K562 (cell line): Measurements from ENCODE around the gene GTF2A1L. TPM values are rescaled to one million over a fixed set of nuclear protein-coding genes. Genes with fewer than 3 reads are reported as not detected.

ENCODE experiments used
- ATAC-seq: fragments of 200-7000 bp; cut with Tn5 transposase; 3 replicates; pipeline ENCODE4 v1.9.1; 2020; ENCODE audit warnings: moderate library complexity
- BruUV-seq: library from RNA; stranded (reverse); fragments of 400-500 nt; replicated peaks from 2 replicates; lab custom pipeline; 2021; lab: Mats Ljungman, UMichigan
- CTCF ChIA-PET: fragments of 300-600 bp; formaldehyde crosslinking; extraction: SDS; loops from one replicate; lab custom pipeline; 2021; ENCODE audit warnings: low intra/inter-chr PET ratio; lab: Yijun Ruan, JAX
- POLR2A ChIA-PET: fragments of 300-600, 350-650 bp; sonication (Branson Sonifier 250); formaldehyde crosslinking; extraction: SDS; loops from one replicate; lab custom pipeline; 2021; ENCODE audit warnings: antibody characterized with exemption, inconsistent platforms; lab: Yijun Ruan, JAX
- DNase-seq, 4 experiments: peaks; one replicate each; pipeline versions ENCODE4 v3.0.0 to v3.0.0-alpha.2; 2011 to 2018; ENCODE audit warnings: low spot score in 3 of 4, mixed read lengths in 3 of 4; ENCODE audit errors: extremely low read depth in 1 of 4
- FAIRE-seq: peaks from 2 replicates; lab custom pipeline; 2011; peaks lifted over from hg19 to GRCh38; lab: Jason Lieb, UNC
- H2AFZ ChIP-seq: 2 replicates; pipeline ENCODE4 v1.6.0; 2011; ENCODE audit warnings: low read depth, low read length, control low read depth, inconsistent platforms
- H3K27ac ChIP-seq: fragments of 200-600 bp; 3 replicates; pipeline ENCODE4 v1.8.0; 2011; ENCODE audit warnings: low read depth, mild to moderate bottlenecking, control low read depth, inconsistent platforms, low read length, moderate library complexity, mixed read lengths; ENCODE audit errors: extremely low read depth
- H3K27me3 ChIP-seq, 2 experiments: fragments of 300-600 bp in 1 of 2; 2 replicates in 1 of 2; 3 replicates in 1 of 2; pipeline versions ENCODE4 v1.6.0 to v1.8.0; 2011; ENCODE audit warnings: inconsistent platforms in 2 of 2, low read length in 2 of 2, mild to moderate bottlenecking in 1 of 2, mixed read lengths in 1 of 2, moderate library complexity in 1 of 2; ENCODE audit not compliant: control insufficient read depth in 2 of 2, insufficient read depth in 2 of 2
- H3K36me3 ChIP-seq: fragments of 300-600 bp; 3 replicates; pipeline ENCODE4 v1.8.0; 2011; ENCODE audit warnings: mild to moderate bottlenecking, low read length, inconsistent platforms; ENCODE audit not compliant: control insufficient read depth, insufficient read depth
- H3K4me1 ChIP-seq, 2 experiments: fragments of 200-600 bp in 1 of 2; replicated peaks in 1 of 2; 2 replicates in 1 of 2; 3 replicates in 1 of 2; pipeline versions ENCODE4 v1.5.1 to v1.8.0; 2011; ENCODE audit warnings: inconsistent platforms in 2 of 2, low read length in 2 of 2, mild to moderate bottlenecking in 1 of 2, mixed read lengths in 1 of 2, moderate library complexity in 1 of 2; ENCODE audit not compliant: control insufficient read depth in 2 of 2, insufficient read depth in 2 of 2
- H3K4me2 ChIP-seq: 2 replicates; pipeline ENCODE4 v1.6.1; 2011; ENCODE audit warnings: low read length, control low read depth, inconsistent platforms, mixed read lengths; ENCODE audit not compliant: insufficient read depth
- H3K4me3 ChIP-seq: fragments of 200-600 bp; sonication (generic), shearing (Covaris generic); 2 replicates; pipeline ENCODE4 v1.5.1; 2016; ENCODE audit warnings: control low read depth, inconsistent platforms
- H3K79me2 ChIP-seq: fragments of 200-600 bp; 3 replicates; pipeline ENCODE4 v1.8.0; 2011; ENCODE audit warnings: low read length, inconsistent platforms; ENCODE audit not compliant: control insufficient read depth, insufficient read depth
- H3K9ac ChIP-seq, 2 experiments: 2 replicates each; pipeline versions ENCODE4 v1.6.0 to v1.6.1; 2011; ENCODE audit warnings: low read depth in 2 of 2, low read length in 2 of 2, control low read depth in 1 of 2, inconsistent platforms in 1 of 2, mild to moderate bottlenecking in 1 of 2, mixed read lengths in 1 of 2; ENCODE audit not compliant: insufficient read depth in 1 of 2
- H3K9me1 ChIP-seq: one replicate; pipeline ENCODE4 v1.6.0; 2011; ENCODE audit warnings: inconsistent platforms, mild to moderate bottlenecking, low read length, moderate library complexity; ENCODE audit not compliant: control insufficient read depth, insufficient read depth
- H3K9me3 ChIP-seq: replicated peaks from 2 replicates; pipeline ENCODE4 v1.5.1; 2011; ENCODE audit warnings: low read depth, low read length, inconsistent platforms; ENCODE audit not compliant: control insufficient read depth, insufficient read depth
- H4K20me1 ChIP-seq: replicated peaks from 2 replicates; pipeline ENCODE4 v1.6.1; 2011; ENCODE audit warnings: low read length, inconsistent platforms, mixed read lengths; ENCODE audit not compliant: control insufficient read depth, insufficient read depth
- AFF4 ChIP-seq: sonication (generic); formaldehyde crosslinking; IDR thresholded peaks from 2 replicates; pipeline ENCODE4 v1.8.0; 2023; ENCODE audit warnings: mild to moderate bottlenecking, missing genetic modification reagents
- CHD1 ChIP-seq: fragments of 200-600 bp; sonication (generic); IDR thresholded peaks from one replicate; pipeline ENCODE4 v1.6.1; 2012; ENCODE audit warnings: mild to moderate bottlenecking, moderate library complexity, low read length, inconsistent platforms
- CREB5 ChIP-seq: fragments of 250-450 bp; sonication (Bioruptor Pico); IDR thresholded peaks from 2 replicates; pipeline ENCODE4 v1.5.0; 2020; ENCODE audit warnings: mild to moderate bottlenecking
- CTCF ChIP-seq, 3 experiments: IDR thresholded peaks in 2 of 3; conservative IDR thresholded peaks in 1 of 3; 2 replicates each; pipeline ENCODE4 v1.5.1; 2011 to 2012; ENCODE audit warnings: low read length in 3 of 3, mild to moderate bottlenecking in 3 of 3, control low read depth in 2 of 3, improper control_type of control experiment in 1 of 3, inconsistent platforms in 1 of 3, low read depth in 1 of 3, mixed read lengths in 1 of 3, moderate library complexity in 1 of 3; ENCODE audit not compliant: insufficient read depth in 2 of 3
- LCOR ChIP-seq: sonication (generic); formaldehyde crosslinking; IDR thresholded peaks from 2 replicates; pipeline ENCODE4 v1.8.0; 2022; ENCODE audit warnings: mild to moderate bottlenecking, missing genetic modification reagents
- LEF1 ChIP-seq: fragments of 450-650 bp; IDR thresholded peaks from 2 replicates; pipeline ENCODE4 v1.6.1; 2016; ENCODE audit warnings: mild to moderate bottlenecking
- MED1 ChIP-seq: sonication (generic); formaldehyde crosslinking; IDR thresholded peaks from 2 replicates; pipeline ENCODE4 v1.8.1; 2023; ENCODE audit warnings: missing genetic modification reagents, borderline replicate concordance
- NR2C1 ChIP-seq, 2 experiments: fragments of 450-650 bp; IDR thresholded peaks; 2 replicates each; pipeline ENCODE4 v1.6.1; 2017; ENCODE audit warnings: mild to moderate bottlenecking in 2 of 2, antibody characterized with exemption in 1 of 2, inconsistent platforms in 1 of 2, missing compliant biosample characterization in 1 of 2, missing genetic modification characterization in 1 of 2
- NR4A1 ChIP-seq, 2 experiments: fragments of 250-450 bp in 1 of 2; fragments of 450-650 bp in 1 of 2; sonication (Bioruptor Pico) in 1 of 2; IDR thresholded peaks; 2 replicates each; pipeline versions ENCODE4 v1.4.0 to v1.6.1; 2016 to 2020; ENCODE audit warnings: mild to moderate bottlenecking in 2 of 2, missing compliant biosample characterization in 1 of 2, missing genetic modification characterization in 1 of 2, moderate library complexity in 1 of 2
- RAD51 ChIP-seq: fragments of 450-650 bp; IDR thresholded peaks from 2 replicates; pipeline ENCODE4 v1.7.1; 2016; ENCODE audit warnings: low read depth, mild to moderate bottlenecking, borderline replicate concordance
- RBFOX2 ChIP-seq: fragments of 200-400 bp; formaldehyde crosslinking; IDR thresholded peaks from 2 replicates; pipeline ENCODE4 v1.6.1; 2017; ENCODE audit warnings: low read depth, mild to moderate bottlenecking, low read length, moderate library complexity
- RFX1 ChIP-seq: fragments of 450-650 bp; IDR thresholded peaks from 2 replicates; pipeline ENCODE4 v1.6.1; 2016; ENCODE audit warnings: mild to moderate bottlenecking, moderate library complexity
- ZBED1 ChIP-seq: IDR thresholded peaks from 2 replicates; pipeline ENCODE4 v1.6.1; 2014
- ZNF431 ChIP-seq: sonication (generic); formaldehyde crosslinking; IDR thresholded peaks from 2 replicates; pipeline ENCODE4 v1.8.0; 2022; ENCODE audit warnings: mild to moderate bottlenecking, missing genetic modification reagents
- ZNF780A ChIP-seq: fragments of 250-450 bp; sonication (Bioruptor Pico); IDR thresholded peaks from 2 replicates; pipeline ENCODE4 v1.5.0; 2021; ENCODE audit warnings: mild to moderate bottlenecking
- WGBS: fragments of 100-300 bp; shearing (Covaris generic); methylation state at CpG from one replicate; pipeline ENCODE4 v1.1.6; 2016; ENCODE audit warnings: low coverage, mixed read lengths; ENCODE audit not compliant: insufficient coverage; ENCODE audit errors: missing lambda C conversion rate; 5-methylcytosine and 5-hydroxymethylcytosine counted together
- in situ Hi-C: fragments of 300-500 bp; cut with MboI; formaldehyde crosslinking; loops from 4 replicates; pipeline ENCODE4 v1.15.0; 2018; ENCODE audit warnings: inconsistent platforms, mixed read lengths
- intact Hi-C: fragments of 100-400 bp; cut with micrococcal nuclease; formaldehyde crosslinking; loops from 2 replicates; pipeline ENCODE4 v1.14.2; 2022
- polyA plus RNA-seq, 8 experiments: library from polyadenylated mRNA; depleted of rRNA in 4 of 8; stranded (reverse) in 5 of 8; unstranded in 3 of 8; fragments of >200 nt; fragmentation: Nextera tagmentation in 2 of 8; fragmentation: Illumina TruSeq in 1 of 8; extraction: Ambion mirVana in 2 of 8; extraction: Trizol in 1 of 8; gene quantifications; 2 replicates each; pipeline versions ENCODE4 v1.2.1 to v1.2.3, GENCODE V29; 2011 to 2014; ENCODE audit warnings: inconsistent platforms in 1 of 8, missing spikeins in 1 of 8
- total RNA-seq, 7 experiments: library from RNA; depleted of rRNA in 6 of 7; stranded (reverse); fragments of >200 nt in 6 of 7; fragmentation: Illumina TruSeq in 2 of 7; extraction: Trizol in 2 of 7; gene quantifications; 2 replicates each; pipeline versions ENCODE4 v1.2.1 to v1.2.3, GENCODE V29; 2011 to 2021; ENCODE audit warnings: low replicate concordance in 1 of 7

The GTF2A1L gene
- total and polyA plus RNA-seq, 9 of the 15 experiments (the other 6 are each of a cell fraction or from before 2014, with no cell fraction given): 0.05 to 0.35 (median 0.12) TPM; not detected in 5

GRCh38 chr2:48574353-48575287 lies 43.0 kb upstream of the GTF2A1L start:
- H3K9me1 ChIP-seq: no peaks in the 10 kb centered on the region
- H2AFZ ChIP-seq: no peak overlapping the region
- H3K36me3 ChIP-seq: no peaks in the 10 kb centered on the region
- H3K4me3 ChIP-seq: no peak overlapping the region
- no peaks in the 10 kb centered on the region for H3K27me3 ChIP-seq
- in situ Hi-C loops: no loop called here
- H3K27ac ChIP-seq: no peak overlapping the region
- FAIRE-seq (no peak), ATAC-seq (no peak), DNase-seq (no peak)
- H3K9me3 ChIP-seq: no peaks in the 10 kb centered on the region
- H4K20me1 ChIP-seq: no peaks in the 10 kb centered on the region
- H3K4me1 ChIP-seq: peaks cover 5 to 6% of the 10 kb centered on the region in 2 experiments; a peak in 2 of 5 replicates
- WGBS: 9% methylated on average over 8 of the region's 9 CpGs
- no peak for TF ChIP-seq ZBED1
- TF ChIP-seq ZNF431 (CRISPR knock-in tag): no peak
- TF ChIP-seq ZNF780A (CRISPR knock-in tag): no peak
- no peak for TF ChIP-seq CTCF (IDR thresholded peaks at IDR 0.05 in 2 of 3, conservative IDR thresholded peaks at IDR 0.05 in 1 of 3; ENCODE audit: insufficient read depth in 2 of 3, low read depth in 1 of 3, low read length in 3 of 3)
- no peak for TF ChIP-seq CREB5 (CRISPR knock-in tag)
- TF ChIP-seq LCOR: no peak
- TF ChIP-seq NR2C1 (IDR thresholded peaks at IDR 0.05): no peak
- no peak for TF ChIP-seq NR2C1 (tag; IDR thresholded peaks at IDR 0.05)
- TF ChIP-seq MED1 (CRISPR knock-in tag): no peak
- no peak for TF ChIP-seq RBFOX2
- no peak for TF ChIP-seq NR4A1 (CRISPR knock-in tag; IDR thresholded peaks at IDR 0.05)
- no peak for TF ChIP-seq NR4A1 (tag; IDR thresholded peaks at IDR 0.05)
- no peak for TF ChIP-seq AFF4 (CRISPR knock-in tag)
- no peak for TF ChIP-seq RAD51
- no peak for TF ChIP-seq RFX1
- no peak for TF ChIP-seq CHD1
- TF ChIP-seq LEF1: no peak
- TF ChIP-seq, all 486 proteins: peak for 0
- H3K79me2 ChIP-seq: no peaks in the 10 kb centered on the region
- no peak overlapping the region for H3K9ac ChIP-seq
- POLR2A ChIA-PET: no interaction called here
- intact Hi-C loops: no loop called here
- CTCF ChIA-PET: no interaction called here
- BruUV-seq: no TSS peak
- H3K4me2 ChIP-seq: no peak overlapping the region
